Measurements from ENCODE around the gene HERPUD1.
A peak's percentile ranks its signal among the peaks of the same experiment; 100 is the strongest.

DNA sequence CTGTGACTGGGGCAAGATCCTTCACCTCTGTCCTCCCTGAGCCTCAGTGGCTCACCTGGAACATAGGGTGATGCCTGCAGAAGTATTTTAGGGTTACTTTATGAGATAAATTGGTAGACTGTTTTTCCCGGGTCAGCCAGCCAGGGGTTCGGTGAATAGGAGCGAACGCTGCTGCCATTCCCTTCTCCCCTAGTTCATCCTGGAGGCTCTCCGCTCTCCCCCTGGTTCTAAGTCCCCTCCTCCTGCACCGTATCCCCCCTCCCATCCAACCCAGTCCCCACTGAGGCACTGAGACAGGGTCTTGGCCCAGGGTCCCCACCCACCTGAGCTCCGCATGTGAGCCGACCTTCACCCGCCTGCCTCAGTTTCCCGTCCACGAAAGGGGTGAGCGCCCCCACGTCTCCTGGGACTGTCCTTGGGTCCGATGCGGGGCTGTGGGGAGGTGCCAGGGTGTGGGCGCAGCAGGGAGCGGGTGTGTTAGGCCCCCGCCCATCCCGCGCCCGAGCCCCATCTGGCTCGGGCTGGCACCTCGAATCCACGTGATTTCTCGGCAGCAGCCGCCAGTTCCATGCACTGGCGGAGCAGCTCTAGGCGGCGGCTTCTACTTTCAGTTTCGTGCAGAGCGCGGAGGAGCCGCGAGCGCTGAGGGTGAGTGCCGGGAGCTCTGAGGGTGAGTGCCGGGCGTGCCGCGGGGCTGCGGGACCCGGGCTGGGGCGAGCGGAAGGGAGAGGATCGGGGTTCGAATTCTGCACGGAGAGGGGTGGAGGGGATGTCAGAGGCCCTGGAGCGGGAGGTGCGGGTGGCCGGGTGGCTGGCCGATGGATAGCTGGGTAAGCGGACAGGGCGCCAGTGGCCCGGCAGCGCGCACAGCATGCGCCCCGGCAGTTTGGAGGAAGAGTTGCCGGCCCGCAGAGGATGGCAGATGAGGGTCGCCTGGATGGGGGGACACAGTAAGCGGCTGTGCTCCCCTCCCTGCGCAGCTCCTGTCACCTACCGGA lies 57.3 kb downstream of the HERPUD1 start, which contains the start of gene NLRC5:
- no peak for TF ChIP-seq POLR2AphosphoS5 (IDR thresholded peaks at IDR 0.05; ENCODE audit: low read depth, low read length)
- no peak for TF ChIP-seq FOXP2 (optimal IDR thresholded peaks at IDR 0.05; ENCODE audit: borderline replicate concordance, extremely low read depth, extremely low read length, insufficient read depth)
- peak; percentile 42; the same call in 1 of the 2 replicates for TF ChIP-seq TAF1 (IDR thresholded peaks at IDR 0.05; ENCODE audit: borderline replicate concordance, insufficient read depth, low read length)
- no peak for TF ChIP-seq SIN3A (IDR thresholded peaks at IDR 0.05; ENCODE audit: borderline replicate concordance, insufficient read depth, low read length)
- no peak for TF ChIP-seq REST (IDR thresholded peaks at IDR 0.05; ENCODE audit: insufficient read depth in 1 of 2, low read depth in 2 of 2, low read length in 2 of 2)

All from PFSK-1 (cell line).